SK-N-SH (cell line): ENCODE results near the gene PCDHGB1. TPM values are rescaled to one million over a fixed set of nuclear protein-coding genes. Genes with fewer than 3 reads are reported as not detected.

ENCODE experiments used
- CTCF ChIA-PET: fragments of 300-600, 350-600 bp; formaldehyde crosslinking; extraction: SDS; loops from one replicate; lab custom pipeline; 2021; lab: Yijun Ruan, JAX
- POLR2A ChIA-PET: fragments of 350-600 bp; sonication (Branson Sonifier 250); formaldehyde crosslinking; extraction: SDS; loops from one replicate; lab custom pipeline; 2020; ENCODE audit warnings: antibody characterized with exemption, inconsistent platforms; lab: Yijun Ruan, JAX
- DNase-seq: peaks from one replicate; pipeline ENCODE4 v3.0.0; 2012
- H2AFZ ChIP-seq: fragments of 200-600 bp; sonication (generic); 2 replicates; pipeline ENCODE4 v1.8.1; 2016; ENCODE audit warnings: antibody characterized with exemption, mild to moderate bottlenecking, low read depth
- H3F3A ChIP-seq: fragments of 200-600 bp; sonication (generic); replicated peaks from 2 replicates; pipeline ENCODE3; 2016; ENCODE audit warnings: antibody characterized with exemption, mild to moderate bottlenecking; ENCODE audit not compliant: insufficient read depth
- H3K27ac ChIP-seq, 2 experiments: fragments of 200-500 bp in 1 of 2; fragments of 200-600 bp in 1 of 2; sonication (Bioruptor generic) in 1 of 2; sonication (generic), shearing (Covaris generic) in 1 of 2; 2 replicates each; pipeline versions ENCODE4 v1.5.1 to v1.6.1; 2014 to 2016; ENCODE audit warnings: low read depth in 2 of 2, inconsistent platforms in 1 of 2, low read length in 1 of 2, mild to moderate bottlenecking in 1 of 2, mixed read lengths in 1 of 2
- H3K27me3 ChIP-seq: fragments of 200-600 bp; sonication (generic), shearing (Covaris generic); 2 replicates; pipeline ENCODE4 v1.6.1; 2016; ENCODE audit warnings: mixed run types; ENCODE audit not compliant: insufficient read depth
- H3K36me3 ChIP-seq, 2 experiments: fragments of 200-500 bp in 1 of 2; fragments of 200-600 bp in 1 of 2; sonication (Bioruptor generic) in 1 of 2; sonication (generic) in 1 of 2; replicated peaks in 1 of 2; 2 replicates each; pipeline versions ENCODE3 to v1.5.1; 2014 to 2016; ENCODE audit warnings: low read length in 1 of 2, mild to moderate bottlenecking in 1 of 2; ENCODE audit not compliant: insufficient read depth in 2 of 2, control insufficient read depth in 1 of 2
- H3K4me1 ChIP-seq, 2 experiments: fragments of 200-500 bp in 1 of 2; fragments of 200-600 bp in 1 of 2; sonication (Bioruptor generic) in 1 of 2; sonication (generic), shearing (Covaris generic) in 1 of 2; 2 replicates each; pipeline versions ENCODE4 v1.5.1 to v1.6.1; 2014 to 2016; ENCODE audit warnings: low read depth in 1 of 2, low read length in 1 of 2, mixed run types in 1 of 2; ENCODE audit not compliant: insufficient read depth in 2 of 2, control insufficient read depth in 1 of 2
- H3K4me2 ChIP-seq: fragments of 200-600 bp; sonication (generic), shearing (Covaris generic); 2 replicates; pipeline ENCODE4 v1.6.1; 2017; ENCODE audit warnings: mixed run types
- H3K4me3 ChIP-seq, 2 experiments: fragments of 200-500 bp in 1 of 2; fragments of 200-600 bp in 1 of 2; sonication (Bioruptor generic) in 1 of 2; sonication (generic), shearing (Covaris generic) in 1 of 2; 2 replicates each; pipeline versions ENCODE4 v1.5.1 to v1.8.1; 2014 to 2016; ENCODE audit warnings: low read depth in 2 of 2, inconsistent platforms in 1 of 2, low read length in 1 of 2, mild to moderate bottlenecking in 1 of 2, mixed read lengths in 1 of 2, moderate library complexity in 1 of 2
- H3K79me2 ChIP-seq: fragments of 200-600 bp; sonication (generic); 2 replicates; pipeline ENCODE4 v1.8.1; 2017; ENCODE audit warnings: mild to moderate bottlenecking; ENCODE audit not compliant: insufficient read depth
- H3K9ac ChIP-seq: fragments of 200-600 bp; sonication (generic); 2 replicates; pipeline ENCODE4 v1.6.1; 2017; ENCODE audit warnings: mixed run types
- H3K9me2 ChIP-seq: fragments of 200-600 bp; sonication (generic); 2 replicates; pipeline ENCODE4 v1.6.1; 2017; ENCODE audit warnings: mixed run types
- H3K9me3 ChIP-seq: fragments of 200-600 bp; sonication (generic); 2 replicates; pipeline ENCODE4 v1.6.1; 2017; ENCODE audit warnings: mixed run types, mild to moderate bottlenecking, moderate library complexity
- H4K20me1 ChIP-seq: fragments of 200-600 bp; sonication (generic); 2 replicates; pipeline ENCODE4 v1.6.1; 2017; ENCODE audit warnings: mild to moderate bottlenecking, mixed run types; ENCODE audit not compliant: insufficient read depth
- EP300 ChIP-seq, 2 experiments: IDR thresholded peaks; 2 replicates each; pipeline versions ENCODE4 v1.4.0 to v1.6.1; 2012; ENCODE audit warnings: borderline replicate concordance in 1 of 2, low read depth in 1 of 2, low read length in 1 of 2
- FOXJ3 ChIP-seq: sonication (generic); formaldehyde crosslinking; IDR thresholded peaks from 2 replicates; pipeline ENCODE4 v1.5.1; 2020; ENCODE audit warnings: mild to moderate bottlenecking, missing genetic modification reagents
- GABPA ChIP-seq: IDR thresholded peaks from 2 replicates; pipeline ENCODE4 v1.4.0; 2012; ENCODE audit warnings: low read depth, mild to moderate bottlenecking
- GATA2 ChIP-seq: sonication (generic); formaldehyde crosslinking; IDR thresholded peaks from 2 replicates; pipeline ENCODE4 v1.5.0; 2020; ENCODE audit warnings: mild to moderate bottlenecking, missing genetic modification reagents
- MEF2A ChIP-seq: IDR thresholded peaks from 2 replicates; pipeline ENCODE4 v1.4.0; 2012; ENCODE audit warnings: low read depth, borderline replicate concordance
- NFIC ChIP-seq: IDR thresholded peaks from 2 replicates; pipeline ENCODE4 v1.4.0; 2012; ENCODE audit warnings: borderline replicate concordance
- NRF1 ChIP-seq: IDR thresholded peaks from 2 replicates; pipeline ENCODE4 v1.6.1; 2012; ENCODE audit warnings: low read depth, mild to moderate bottlenecking, low read length
- PBX3 ChIP-seq: IDR thresholded peaks from 2 replicates; pipeline ENCODE4; 2012
- RAD21 ChIP-seq: IDR thresholded peaks from 2 replicates; pipeline ENCODE4 v1.6.1; 2012; ENCODE audit warnings: mild to moderate bottlenecking, low read length
- SMC3 ChIP-seq: IDR thresholded peaks from 2 replicates; pipeline ENCODE4 v1.6.1; 2012; ENCODE audit warnings: low read depth, low read length, improper control_type of control experiment
- WGBS: methylation state at CpG from one replicate; pipeline ENCODE4 v1.1.6; 2017; ENCODE audit warnings: low lambda C conversion rate; 5-methylcytosine and 5-hydroxymethylcytosine counted together
- polyA plus RNA-seq, 3 experiments: library from polyadenylated mRNA; depleted of rRNA; stranded (reverse); fragments of >200 nt; gene quantifications; 2 replicates each; pipeline ENCODE4 v1.2.3, GENCODE V29; 2012
- TF ChIP-seq, protein P1 (sequence below): fragments of 200-600 bp; sonication (generic); IDR thresholded peaks from 2 replicates; pipeline ENCODE4 v1.6.1; 2017; ENCODE audit warnings: antibody characterized with exemption, mild to moderate bottlenecking, moderate library complexity
- TF ChIP-seq, protein P2 (sequence below): fragments of 150-350 bp; IDR thresholded peaks from 2 replicates; pipeline ENCODE4 v1.6.1; 2016; ENCODE audit warnings: mild to moderate bottlenecking, low read depth, low read length

PCDHGB1 gene
- polyA plus RNA-seq, 1 of the 3 experiments (the other 2 are of a cell fraction) = 0.77 TPM

DNA sequence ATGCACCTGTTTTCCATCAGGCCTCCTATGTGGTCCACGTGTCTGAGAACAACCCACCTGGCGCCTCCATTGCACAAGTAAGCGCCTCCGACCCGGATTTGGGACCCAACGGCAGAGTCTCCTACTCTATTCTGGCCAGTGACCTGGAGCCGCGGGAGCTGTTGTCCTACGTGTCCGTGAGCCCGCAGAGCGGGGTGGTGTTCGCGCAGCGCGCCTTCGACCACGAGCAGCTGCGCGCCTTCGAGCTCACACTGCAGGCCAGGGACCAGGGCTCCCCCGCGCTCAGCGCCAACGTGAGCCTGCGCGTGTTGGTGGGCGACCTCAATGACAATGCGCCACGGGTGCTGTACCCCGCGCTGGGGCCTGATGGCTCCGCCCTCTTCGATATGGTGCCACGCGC lies 1.7 kb downstream of the PCDHGB1 start:
- H3K9ac ChIP-seq = no peak overlapping the region
- H3K27me3 ChIP-seq = no peaks in the 10 kb centered on the region
- H3K79me2 ChIP-seq = no peaks in the 10 kb centered on the region
- CTCF ChIA-PET = interaction anchor here (2.7 kb wide), 1 partner anchor 213 kb away, joined by 13 read pairs; no protein-coding TSS in a partner anchor
- no peak overlapping the region for H3K27ac ChIP-seq
- 91% methylated on average over 25 of the region's 36 CpGs for WGBS
- H3K36me3 ChIP-seq = no peaks in the 10 kb centered on the region
- no peaks in the 10 kb centered on the region; the same call in 1 of the 2 replicates for H3K9me3 ChIP-seq
- no peaks in the 10 kb centered on the region for H3K9me2 ChIP-seq
- no peaks in the 10 kb centered on the region for H4K20me1 ChIP-seq
- H2AFZ ChIP-seq = no peak overlapping the region
- DNase-seq = no peak
- H3K4me1 ChIP-seq = no peaks in the 10 kb centered on the region
- no peak for TF ChIP-seq GABPA
- TF ChIP-seq FOXJ3 (CRISPR knock-in tag) = no peak
- no peak for TF ChIP-seq EP300 (IDR thresholded peaks at IDR 0.05; ENCODE audit: borderline replicate concordance in 1 of 2, low read depth in 1 of 2, low read length in 1 of 2)
- no peak for TF ChIP-seq MEF2A
- TF ChIP-seq NFIC = no peak
- no peak overlapping the region; a peak in 1 of 4 replicates for H3K4me3 ChIP-seq
- POLR2A ChIA-PET = no interaction called here
- no peaks in the 10 kb centered on the region for H3F3A ChIP-seq
- no peak overlapping the region for H3K4me2 ChIP-seq

DNA sequence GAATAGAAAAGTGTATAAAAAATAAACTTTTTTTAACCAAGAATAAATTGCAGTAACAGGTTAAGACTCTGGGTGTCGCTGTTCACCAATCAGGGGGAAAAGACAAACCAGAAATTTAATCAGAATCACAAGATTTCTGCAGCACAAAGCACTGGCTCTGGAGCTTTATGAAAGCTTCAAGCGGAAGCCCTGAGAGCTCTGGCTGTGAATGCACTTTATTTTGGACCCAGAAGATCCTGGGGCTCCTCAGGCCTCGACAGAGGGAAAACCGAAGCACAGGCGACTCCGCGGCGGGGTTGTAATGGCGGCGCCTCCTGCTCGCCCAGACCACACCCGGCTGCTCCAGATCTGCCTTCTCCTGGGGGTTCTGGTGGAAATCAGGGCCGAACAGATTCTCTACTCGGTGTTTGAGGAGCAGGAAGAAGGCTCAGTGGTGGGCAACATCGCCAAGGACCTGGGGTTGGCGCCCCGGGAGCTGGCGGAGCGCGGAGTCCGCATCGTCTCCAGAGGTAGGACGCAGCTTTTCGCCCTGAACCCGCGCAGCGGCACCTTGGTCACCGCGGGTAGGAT lies 5.1 kb downstream of the PCDHGB1 start, which contains the start of gene PCDHGA4:
Gene PCDHGA4 (plus strand): TSS at position 122 of the 570 bp plus-strand sequence. CDS start 87 bp downstream, at position 209.
- TF ChIP-seq, protein P1, sequence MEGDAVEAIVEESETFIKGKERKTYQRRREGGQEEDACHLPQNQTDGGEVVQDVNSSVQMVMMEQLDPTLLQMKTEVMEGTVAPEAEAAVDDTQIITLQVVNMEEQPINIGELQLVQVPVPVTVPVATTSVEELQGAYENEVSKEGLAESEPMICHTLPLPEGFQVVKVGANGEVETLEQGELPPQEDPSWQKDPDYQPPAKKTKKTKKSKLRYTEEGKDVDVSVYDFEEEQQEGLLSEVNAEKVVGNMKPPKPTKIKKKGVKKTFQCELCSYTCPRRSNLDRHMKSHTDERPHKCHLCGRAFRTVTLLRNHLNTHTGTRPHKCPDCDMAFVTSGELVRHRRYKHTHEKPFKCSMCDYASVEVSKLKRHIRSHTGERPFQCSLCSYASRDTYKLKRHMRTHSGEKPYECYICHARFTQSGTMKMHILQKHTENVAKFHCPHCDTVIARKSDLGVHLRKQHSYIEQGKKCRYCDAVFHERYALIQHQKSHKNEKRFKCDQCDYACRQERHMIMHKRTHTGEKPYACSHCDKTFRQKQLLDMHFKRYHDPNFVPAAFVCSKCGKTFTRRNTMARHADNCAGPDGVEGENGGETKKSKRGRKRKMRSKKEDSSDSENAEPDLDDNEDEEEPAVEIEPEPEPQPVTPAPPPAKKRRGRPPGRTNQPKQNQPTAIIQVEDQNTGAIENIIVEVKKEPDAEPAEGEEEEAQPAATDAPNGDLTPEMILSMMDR = peak; percentile 59
- TF ChIP-seq PBX3 (no peak), NRF1 (no peak), RAD21 (0 out of 2 replicates have a peak, but pooled peaks have one; percentile 33), GATA2 (CRISPR knock-in tag) (no peak), SMC3 (0 out of 2 replicates have a peak, but pooled peaks have one; percentile 11)
- TF ChIP-seq, protein P2, sequence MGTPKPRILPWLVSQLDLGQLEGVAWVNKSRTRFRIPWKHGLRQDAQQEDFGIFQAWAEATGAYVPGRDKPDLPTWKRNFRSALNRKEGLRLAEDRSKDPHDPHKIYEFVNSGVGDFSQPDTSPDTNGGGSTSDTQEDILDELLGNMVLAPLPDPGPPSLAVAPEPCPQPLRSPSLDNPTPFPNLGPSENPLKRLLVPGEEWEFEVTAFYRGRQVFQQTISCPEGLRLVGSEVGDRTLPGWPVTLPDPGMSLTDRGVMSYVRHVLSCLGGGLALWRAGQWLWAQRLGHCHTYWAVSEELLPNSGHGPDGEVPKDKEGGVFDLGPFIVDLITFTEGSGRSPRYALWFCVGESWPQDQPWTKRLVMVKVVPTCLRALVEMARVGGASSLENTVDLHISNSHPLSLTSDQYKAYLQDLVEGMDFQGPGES = no peak
- Histone ChIP-seq H3K4me3 (peak within 1 kb of the TSS in 1 of 2 experiments; percentile 28; a peak in 2 of 4 replicates), H3K9me2 (no peaks in the 10 kb centered on the region), H3K27me3 (no peaks in the 10 kb centered on the region), H3K36me3 (no peaks in the 10 kb centered on the region), H3K79me2 (no peaks in the 10 kb centered on the region), H3K27ac (no peak within 1 kb of the TSS), H3K4me1 (no peaks in the 10 kb centered on the region), H3K9ac (no peak within 1 kb of the TSS), H3K4me2 (no peak within 1 kb of the TSS), H3K9me3 (no peaks in the 10 kb centered on the region; the same call in 1 of the 2 replicates), H3F3A (no peaks in the 10 kb centered on the region), H4K20me1 (no peaks in the 10 kb centered on the region), H2AFZ (0 out of 2 replicates have a peak within 1 kb of the TSS, but pooled peaks have one; percentile 13)
- no peak for DNase-seq
- ChIA-PET POLR2A (interaction anchor here (0.7 kb wide), 1 partner anchor 206 kb away, joined by 3 read pairs; no protein-coding TSS in a partner anchor), CTCF (interaction anchor here (0.8 to 1.7 kb wide), 8 partner anchors 122 to 212 kb away, joined by 3 to 8 read pairs (median 4); partner anchors contain the start of gene PCDHB6)
- 50% methylated on average over 23 of the region's 29 CpGs for WGBS
